ENCODE results near the gene TLCD3B. TPM values are rescaled to one million over a fixed set of nuclear protein-coding genes. Genes with fewer than 3 reads are reported as not detected.

TLCD3B gene
- total and polyA plus RNA-seq, 9 of the 15 experiments (the other 6 are each of a cell fraction or from before 2014, with no cell fraction given) = 0.10 to 0.52 (median 0.23) TPM; not detected in 4

DNA sequence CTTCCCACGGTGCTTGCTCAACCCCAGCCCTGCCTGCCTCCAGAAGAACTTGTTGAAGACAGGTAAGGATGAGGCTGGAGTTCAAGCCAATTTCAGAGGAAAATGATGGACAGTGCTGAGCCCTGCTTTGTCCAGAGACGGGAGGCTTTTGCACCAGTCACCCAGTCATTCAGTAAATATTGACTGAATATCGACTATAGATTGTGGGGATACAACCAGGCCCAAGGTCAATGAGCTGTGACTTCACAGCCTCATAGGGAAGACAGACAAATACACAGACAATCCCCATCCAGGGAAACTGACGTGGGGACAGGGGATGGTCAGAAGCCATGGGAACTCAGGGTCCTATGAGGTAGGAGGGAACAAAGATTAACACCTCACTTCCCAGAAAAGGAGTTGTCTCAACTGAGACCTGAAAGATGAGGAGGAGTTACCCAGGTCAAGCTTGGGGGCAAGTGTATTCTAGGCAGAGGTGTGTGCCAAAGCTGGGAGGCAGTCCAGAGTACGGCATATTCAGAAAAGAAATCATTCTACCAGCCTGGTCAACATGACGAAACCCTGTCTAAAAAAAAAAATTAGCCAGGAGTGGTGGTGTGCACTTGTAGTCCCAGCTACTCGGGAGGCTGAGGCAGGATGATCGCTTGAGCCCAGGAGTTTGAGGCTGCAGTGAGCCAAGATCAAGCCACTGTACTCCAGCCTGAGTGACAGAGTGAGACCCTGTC lies 14.4 kb downstream of the TLCD3B start:
- POLR2A ChIA-PET = no interaction called here
- Histone ChIP-seq H3K4me1 (replicated peaks in 1 of 2; ENCODE audit: control insufficient read depth in 2 of 2, insufficient read depth in 2 of 2, low read length in 2 of 2) (peaks cover 0 to 15% of the 10 kb centered on the region in 2 experiments; a peak in 3 of 5 replicates), H3K27me3 (ENCODE audit: control insufficient read depth in 2 of 2, insufficient read depth in 2 of 2, low read length in 2 of 2) (peaks cover 0 to 4% of the 10 kb centered on the region in 2 experiments; a peak in 1 of 5 replicates), H3K9ac (ENCODE audit: insufficient read depth in 1 of 2, low read depth in 2 of 2, low read length in 2 of 2) (no peak overlapping the region), H3K27ac (ENCODE audit: extremely low read depth, low read depth, low read length) (no peak overlapping the region), H4K20me1 (replicated peaks; ENCODE audit: control insufficient read depth, insufficient read depth, low read length) (peaks cover 3% of the 10 kb centered on the region; the same call in 1 of the 2 replicates), H2AFZ (ENCODE audit: low read depth, low read length) (no peak overlapping the region), H3K4me3 (no peak overlapping the region), H3K9me3 (replicated peaks; ENCODE audit: control insufficient read depth, insufficient read depth, low read depth, low read length) (no peaks in the 10 kb centered on the region), H3K9me1 (ENCODE audit: control insufficient read depth, insufficient read depth, low read length) (no peaks in the 10 kb centered on the region), H3K79me2 (ENCODE audit: control insufficient read depth, insufficient read depth, low read length) (no peaks in the 10 kb centered on the region; the same call in 2 of the 3 replicates), H3K4me2 (ENCODE audit: insufficient read depth, low read length) (no peak overlapping the region), H3K36me3 (ENCODE audit: control insufficient read depth, insufficient read depth, low read length) (no peaks in the 10 kb centered on the region)
- intact Hi-C loops (cut with micrococcal nuclease) (no loop called here), in situ Hi-C loops (cut with MboI) (no loop called here)
- no peak for FAIRE-seq
- no peak for ATAC-seq
- DNase-seq (ENCODE audit: extremely low read depth in 1 of 4, low spot score in 3 of 4) = no peak
- WGBS (ENCODE audit: insufficient coverage, low coverage, missing lambda C conversion rate) = 7% methylated on average over 8 of the region's 8 CpGs
- CTCF ChIA-PET (ENCODE audit: low intra/inter-chr PET ratio) = interaction anchor here (0.6 kb wide), 1 partner anchor 936 kb away, joined by 3 read pairs; no protein-coding TSS in a partner anchor
- no TSS peak for BruUV-seq (replicated peaks)
- TF ChIP-seq ZC3H8 (IDR thresholded peaks at IDR 0.05) = no peak
- no peak for TF ChIP-seq CEBPB (tag; IDR thresholded peaks at IDR 0.05)
- TF ChIP-seq, protein P1, sequence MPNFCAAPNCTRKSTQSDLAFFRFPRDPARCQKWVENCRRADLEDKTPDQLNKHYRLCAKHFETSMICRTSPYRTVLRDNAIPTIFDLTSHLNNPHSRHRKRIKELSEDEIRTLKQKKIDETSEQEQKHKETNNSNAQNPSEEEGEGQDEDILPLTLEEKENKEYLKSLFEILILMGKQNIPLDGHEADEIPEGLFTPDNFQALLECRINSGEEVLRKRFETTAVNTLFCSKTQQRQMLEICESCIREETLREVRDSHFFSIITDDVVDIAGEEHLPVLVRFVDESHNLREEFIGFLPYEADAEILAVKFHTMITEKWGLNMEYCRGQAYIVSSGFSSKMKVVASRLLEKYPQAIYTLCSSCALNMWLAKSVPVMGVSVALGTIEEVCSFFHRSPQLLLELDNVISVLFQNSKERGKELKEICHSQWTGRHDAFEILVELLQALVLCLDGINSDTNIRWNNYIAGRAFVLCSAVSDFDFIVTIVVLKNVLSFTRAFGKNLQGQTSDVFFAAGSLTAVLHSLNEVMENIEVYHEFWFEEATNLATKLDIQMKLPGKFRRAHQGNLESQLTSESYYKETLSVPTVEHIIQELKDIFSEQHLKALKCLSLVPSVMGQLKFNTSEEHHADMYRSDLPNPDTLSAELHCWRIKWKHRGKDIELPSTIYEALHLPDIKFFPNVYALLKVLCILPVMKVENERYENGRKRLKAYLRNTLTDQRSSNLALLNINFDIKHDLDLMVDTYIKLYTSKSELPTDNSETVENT (CRISPR knock-in tag; IDR thresholded peaks at IDR 0.05) = no peak
- no peak for TF ChIP-seq EHMT2 (IDR thresholded peaks at IDR 0.05)
- no peak for TF ChIP-seq NCOA1 (IDR thresholded peaks at IDR 0.05; ENCODE audit: low read depth)
- TF ChIP-seq MTA2 (IDR thresholded peaks at IDR 0.05; ENCODE audit: low read depth) = no peak
- TF ChIP-seq, protein P2, sequence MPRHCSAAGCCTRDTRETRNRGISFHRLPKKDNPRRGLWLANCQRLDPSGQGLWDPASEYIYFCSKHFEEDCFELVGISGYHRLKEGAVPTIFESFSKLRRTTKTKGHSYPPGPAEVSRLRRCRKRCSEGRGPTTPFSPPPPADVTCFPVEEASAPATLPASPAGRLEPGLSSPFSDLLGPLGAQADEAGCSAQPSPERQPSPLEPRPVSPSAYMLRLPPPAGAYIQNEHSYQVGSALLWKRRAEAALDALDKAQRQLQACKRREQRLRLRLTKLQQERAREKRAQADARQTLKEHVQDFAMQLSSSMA (CRISPR knock-in tag; IDR thresholded peaks at IDR 0.05) = no peak
- no peak for TF ChIP-seq LCOR (CRISPR knock-in tag; IDR thresholded peaks at IDR 0.05)
- TF ChIP-seq, protein P3, sequence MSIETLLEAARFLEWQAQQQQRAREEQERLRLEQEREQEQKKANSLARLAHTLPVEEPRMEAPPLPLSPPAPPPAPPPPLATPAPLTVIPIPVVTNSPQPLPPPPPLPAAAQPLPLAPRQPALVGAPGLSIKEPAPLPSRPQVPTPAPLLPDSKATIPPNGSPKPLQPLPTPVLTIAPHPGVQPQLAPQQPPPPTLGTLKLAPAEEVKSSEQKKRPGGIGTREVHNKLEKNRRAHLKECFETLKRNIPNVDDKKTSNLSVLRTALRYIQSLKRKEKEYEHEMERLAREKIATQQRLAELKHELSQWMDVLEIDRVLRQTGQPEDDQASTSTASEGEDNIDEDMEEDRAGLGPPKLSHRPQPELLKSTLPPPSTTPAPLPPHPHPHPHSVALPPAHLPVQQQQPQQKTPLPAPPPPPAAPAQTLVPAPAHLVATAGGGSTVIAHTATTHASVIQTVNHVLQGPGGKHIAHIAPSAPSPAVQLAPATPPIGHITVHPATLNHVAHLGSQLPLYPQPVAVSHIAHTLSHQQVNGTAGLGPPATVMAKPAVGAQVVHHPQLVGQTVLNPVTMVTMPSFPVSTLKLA (conservative IDR thresholded peaks at IDR 0.05) = no peak
- no peak for TF ChIP-seq SMAD4 (CRISPR knock-in tag; conservative IDR thresholded peaks at IDR 0.05)
- no peak for TF ChIP-seq ZNF347 (CRISPR knock-in tag; IDR thresholded peaks at IDR 0.05; ENCODE audit: low read depth)
- TF ChIP-seq, protein P4, sequence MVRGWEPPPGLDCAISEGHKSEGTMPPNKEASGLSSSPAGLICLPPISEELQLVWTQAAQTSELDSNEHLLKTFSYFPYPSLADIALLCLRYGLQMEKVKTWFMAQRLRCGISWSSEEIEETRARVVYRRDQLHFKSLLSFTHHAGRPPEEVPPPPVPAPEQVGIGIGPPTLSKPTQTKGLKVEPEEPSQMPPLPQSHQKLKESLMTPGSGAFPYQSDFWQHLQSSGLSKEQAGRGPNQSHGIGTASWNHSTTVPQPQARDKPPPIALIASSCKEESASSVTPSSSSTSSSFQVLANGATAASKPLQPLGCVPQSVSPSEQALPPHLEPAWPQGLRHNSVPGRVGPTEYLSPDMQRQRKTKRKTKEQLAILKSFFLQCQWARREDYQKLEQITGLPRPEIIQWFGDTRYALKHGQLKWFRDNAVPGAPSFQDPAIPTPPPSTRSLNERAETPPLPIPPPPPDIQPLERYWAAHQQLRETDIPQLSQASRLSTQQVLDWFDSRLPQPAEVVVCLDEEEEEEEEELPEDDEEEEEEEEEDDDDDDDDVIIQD (CRISPR knock-in tag; IDR thresholded peaks at IDR 0.05) = no peak
- TF ChIP-seq SMAD3 (CRISPR knock-in tag; conservative IDR thresholded peaks at IDR 0.05) = no peak
- no peak for TF ChIP-seq ZFX (CRISPR knock-in tag; IDR thresholded peaks at IDR 0.05)
- no peak for TF ChIP-seq GATAD2B (IDR thresholded peaks at IDR 0.05; ENCODE audit: borderline replicate concordance)
- TF ChIP-seq ZC3H4 (CRISPR knock-in tag; IDR thresholded peaks at IDR 0.05; ENCODE audit: borderline replicate concordance) = no peak
- TF ChIP-seq TCF7 (IDR thresholded peaks at IDR 0.05; ENCODE audit: borderline replicate concordance) = no peak
- TF ChIP-seq POLR2AphosphoS2 (IDR thresholded peaks at IDR 0.05; ENCODE audit: low read length) = no peak

Data from K562 (cell line).